B cell (primary cell): ENCODE data around the gene STAG1.

ENCODE experiments used
- CTCF ChIP-seq: fragments of 200-600 bp; IDR thresholded peaks from one replicate; pipeline ENCODE4 v1.8.0; 2022; ENCODE audit warnings: antibody characterized with exemption, mild to moderate bottlenecking
- EZH2 ChIP-seq: IDR thresholded peaks from 2 replicates; pipeline ENCODE4 v1.6.1; 2012; ENCODE audit warnings: borderline replicate concordance, low read depth, mild to moderate bottlenecking, moderate library complexity, low read length; ENCODE audit not compliant: insufficient read depth, poor library complexity, severe bottlenecking

- TF ChIP-seq CTCF (no peak), EZH2 (no peak)
Observed at GRCh38 chr3:136672457-136672856, 79.7 kb downstream of the STAG1 start.
